ENCODE results near the gene LRP1B.

GRCh38 chr2:141699573-141699972 lies 431.2 kb downstream of the LRP1B start:
- TF ChIP-seq, protein P1, sequence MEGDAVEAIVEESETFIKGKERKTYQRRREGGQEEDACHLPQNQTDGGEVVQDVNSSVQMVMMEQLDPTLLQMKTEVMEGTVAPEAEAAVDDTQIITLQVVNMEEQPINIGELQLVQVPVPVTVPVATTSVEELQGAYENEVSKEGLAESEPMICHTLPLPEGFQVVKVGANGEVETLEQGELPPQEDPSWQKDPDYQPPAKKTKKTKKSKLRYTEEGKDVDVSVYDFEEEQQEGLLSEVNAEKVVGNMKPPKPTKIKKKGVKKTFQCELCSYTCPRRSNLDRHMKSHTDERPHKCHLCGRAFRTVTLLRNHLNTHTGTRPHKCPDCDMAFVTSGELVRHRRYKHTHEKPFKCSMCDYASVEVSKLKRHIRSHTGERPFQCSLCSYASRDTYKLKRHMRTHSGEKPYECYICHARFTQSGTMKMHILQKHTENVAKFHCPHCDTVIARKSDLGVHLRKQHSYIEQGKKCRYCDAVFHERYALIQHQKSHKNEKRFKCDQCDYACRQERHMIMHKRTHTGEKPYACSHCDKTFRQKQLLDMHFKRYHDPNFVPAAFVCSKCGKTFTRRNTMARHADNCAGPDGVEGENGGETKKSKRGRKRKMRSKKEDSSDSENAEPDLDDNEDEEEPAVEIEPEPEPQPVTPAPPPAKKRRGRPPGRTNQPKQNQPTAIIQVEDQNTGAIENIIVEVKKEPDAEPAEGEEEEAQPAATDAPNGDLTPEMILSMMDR (IDR thresholded peaks at IDR 0.05): no peak
- TF ChIP-seq POLR2A (IDR thresholded peaks at IDR 0.05): no peak
